Mammary epithelial cell (primary cell): ENCODE measurements around the gene COL3A1.

Experiments
- EZH2 ChIP-seq: IDR thresholded peaks from 2 replicates; pipeline ENCODE4 v1.6.1; 2012; ENCODE audit warnings: low read length, inconsistent platforms, borderline replicate concordance
- TF ChIP-seq, protein P1 (sequence below), 2 donors: IDR thresholded peaks in 1 of 2; conservative IDR thresholded peaks in 1 of 2; 2 replicates each; pipeline ENCODE4 v1.5.1; 2011 to 2012; ENCODE audit warnings: inconsistent platforms in 2 of 2, low read length in 2 of 2, mild to moderate bottlenecking in 2 of 2, control low read depth in 1 of 2, low read depth in 1 of 2; ENCODE audit not compliant: insufficient read depth in 1 of 2; ENCODE audit errors: extremely low read depth in 1 of 2

DNA sequence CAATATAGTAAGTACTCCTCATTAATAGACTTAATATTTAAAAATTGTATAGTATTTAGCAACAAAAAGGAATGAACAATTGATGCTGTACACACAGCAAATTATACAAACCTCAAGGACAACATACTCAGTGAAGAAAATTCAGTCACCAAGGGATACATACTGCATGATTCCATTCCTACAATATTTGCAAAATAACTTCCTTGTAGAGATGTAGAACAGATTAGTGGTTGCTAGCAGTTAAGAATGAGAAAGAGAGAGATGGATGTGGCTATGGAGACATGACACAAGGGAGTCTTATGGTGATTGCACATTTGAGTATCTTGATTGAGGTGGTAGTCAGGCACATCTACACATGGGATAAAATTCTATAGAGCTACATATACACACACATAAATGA lies 26.0 kb downstream of the COL3A1 start:
- no peak for TF ChIP-seq EZH2
- TF ChIP-seq, protein P1, sequence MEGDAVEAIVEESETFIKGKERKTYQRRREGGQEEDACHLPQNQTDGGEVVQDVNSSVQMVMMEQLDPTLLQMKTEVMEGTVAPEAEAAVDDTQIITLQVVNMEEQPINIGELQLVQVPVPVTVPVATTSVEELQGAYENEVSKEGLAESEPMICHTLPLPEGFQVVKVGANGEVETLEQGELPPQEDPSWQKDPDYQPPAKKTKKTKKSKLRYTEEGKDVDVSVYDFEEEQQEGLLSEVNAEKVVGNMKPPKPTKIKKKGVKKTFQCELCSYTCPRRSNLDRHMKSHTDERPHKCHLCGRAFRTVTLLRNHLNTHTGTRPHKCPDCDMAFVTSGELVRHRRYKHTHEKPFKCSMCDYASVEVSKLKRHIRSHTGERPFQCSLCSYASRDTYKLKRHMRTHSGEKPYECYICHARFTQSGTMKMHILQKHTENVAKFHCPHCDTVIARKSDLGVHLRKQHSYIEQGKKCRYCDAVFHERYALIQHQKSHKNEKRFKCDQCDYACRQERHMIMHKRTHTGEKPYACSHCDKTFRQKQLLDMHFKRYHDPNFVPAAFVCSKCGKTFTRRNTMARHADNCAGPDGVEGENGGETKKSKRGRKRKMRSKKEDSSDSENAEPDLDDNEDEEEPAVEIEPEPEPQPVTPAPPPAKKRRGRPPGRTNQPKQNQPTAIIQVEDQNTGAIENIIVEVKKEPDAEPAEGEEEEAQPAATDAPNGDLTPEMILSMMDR (conservative IDR thresholded peaks at IDR 0.05 in 1 of 2, IDR thresholded peaks at IDR 0.05 in 1 of 2; ENCODE audit: extremely low read depth in 1 of 2, insufficient read depth in 1 of 2, low read depth in 1 of 2, low read length in 2 of 2): no peak
